ENCODE data around the gene ANO6. TPM values are rescaled to one million over a fixed set of nuclear protein-coding genes. Genes with fewer than 3 reads are reported as not detected.

Gene ANO6
- polyA plus RNA-seq, 1 donor (not counting 4 experiments of a cell fraction or from before 2014, with no cell fraction given), result 64.3 TPM

- Histone ChIP-seq H3K27ac (ENCODE audit: control insufficient read depth, insufficient read depth, low read length) (no peak overlapping the region), H4K20me1 (ENCODE audit: control insufficient read depth, extremely low read depth, insufficient read depth, low read length) (no peaks in the 10 kb centered on the region), H3K9ac (ENCODE audit: control insufficient read depth, extremely low read depth, insufficient read depth, low read length) (no peak overlapping the region), H3K4me1 (ENCODE audit: control insufficient read depth, extremely low read depth, insufficient read depth, low read length) (no peaks in the 10 kb centered on the region), H3K9me3 (ENCODE audit: control insufficient read depth, low read depth, low read length) (no peaks in the 10 kb centered on the region), H3K9me1 (ENCODE audit: control insufficient read depth, extremely low read depth, insufficient read depth, low read length) (no peaks in the 10 kb centered on the region), H3K4me3 (ENCODE audit: control insufficient read depth in 2 of 3, extremely low read depth in 1 of 3, insufficient read depth in 2 of 3, low read depth in 1 of 3, low read length in 3 of 3) (no peak overlapping the region), H3K4me2 (ENCODE audit: control insufficient read depth, extremely low read depth, insufficient read depth, low read depth, low read length) (no peak overlapping the region), H3K36me3 (ENCODE audit: control insufficient read depth in 2 of 2, extremely low read depth in 1 of 2, insufficient read depth in 2 of 2, low read length in 2 of 2) (peaks cover 0 to 2% of the 10 kb centered on the region in 2 experiments), H2AFZ (ENCODE audit: control insufficient read depth, low read length) (no peak overlapping the region), H3K27me3 (ENCODE audit: control insufficient read depth, extremely low read depth, insufficient read depth, low read length) (no peaks in the 10 kb centered on the region), H3K79me2 (ENCODE audit: control insufficient read depth, insufficient read depth, low read length) (no peaks in the 10 kb centered on the region)
- dilution Hi-C loops (cut with MboI; ENCODE audit: extremely low pct_ligation_motif_present, low sequenced_read_pairs), result no loop called here
- no peak for DNase-seq (ENCODE audit: low read depth, low spot score)
- FAIRE-seq, result no peak
- TF ChIP-seq CTCF (optimal IDR thresholded peaks at IDR 0.05 in 1 of 3, IDR thresholded peaks at IDR 0.05 in 1 of 3, conservative IDR thresholded peaks at IDR 0.05 in 1 of 3; ENCODE audit: extremely low read depth in 1 of 3, insufficient read depth in 2 of 3, low read length in 3 of 3) (no peak), EZH2 (IDR thresholded peaks at IDR 0.05; ENCODE audit: low read length) (no peak)
These were observed 31.5 kb upstream of the ANO6 start for GRCh38 chr12:45184147-45184963.

- Histone ChIP-seq H3K9me1 (ENCODE audit: control insufficient read depth, extremely low read depth, insufficient read depth, low read length) (no peaks in the 10 kb centered on the region), H3K36me3 (ENCODE audit: control insufficient read depth in 2 of 2, extremely low read depth in 1 of 2, insufficient read depth in 2 of 2, low read length in 2 of 2) (peaks cover 2 to 3% of the 10 kb centered on the region in 2 experiments), H3K27me3 (ENCODE audit: control insufficient read depth, extremely low read depth, insufficient read depth, low read length) (no peaks in the 10 kb centered on the region), H3K9me3 (ENCODE audit: control insufficient read depth, low read depth, low read length) (no peaks in the 10 kb centered on the region), H3K4me2 (ENCODE audit: control insufficient read depth, extremely low read depth, insufficient read depth, low read depth, low read length) (no peak overlapping the region), H3K9ac (ENCODE audit: control insufficient read depth, extremely low read depth, insufficient read depth, low read length) (no peak overlapping the region), H4K20me1 (ENCODE audit: control insufficient read depth, extremely low read depth, insufficient read depth, low read length) (no peaks in the 10 kb centered on the region), H3K27ac (ENCODE audit: control insufficient read depth, insufficient read depth, low read length) (no peak overlapping the region), H2AFZ (ENCODE audit: control insufficient read depth, low read length) (no peak overlapping the region), H3K4me3 (ENCODE audit: control insufficient read depth in 2 of 3, extremely low read depth in 1 of 3, insufficient read depth in 2 of 3, low read depth in 1 of 3, low read length in 3 of 3) (no peak overlapping the region), H3K79me2 (ENCODE audit: control insufficient read depth, insufficient read depth, low read length) (no peaks in the 10 kb centered on the region), H3K4me1 (ENCODE audit: control insufficient read depth, extremely low read depth, insufficient read depth, low read length) (peaks cover 3% of the 10 kb centered on the region)
- dilution Hi-C loops (cut with MboI; ENCODE audit: extremely low pct_ligation_motif_present, low sequenced_read_pairs), result no loop called here
- TF ChIP-seq EZH2 (IDR thresholded peaks at IDR 0.05; ENCODE audit: low read length), result no peak
- TF ChIP-seq CTCF (optimal IDR thresholded peaks at IDR 0.05 in 1 of 3, IDR thresholded peaks at IDR 0.05 in 1 of 3, conservative IDR thresholded peaks at IDR 0.05 in 1 of 3; ENCODE audit: extremely low read depth in 1 of 3, insufficient read depth in 2 of 3, low read length in 3 of 3), result no peak
- FAIRE-seq (no peak), DNase-seq (ENCODE audit: low read depth, low spot score) (no peak)
These were observed 29.1 kb upstream of the ANO6 start for GRCh38 chr12:45186762-45187161.

All from keratinocyte (primary cell).